ENCODE results near the gene AGO1.
"Not testable (repeated sequence)": the region's sequence is repeated elsewhere in the genome, so short reads cannot be mapped to it uniquely, and the experiment has no call there.

- TF ChIP-seq, protein P1, sequence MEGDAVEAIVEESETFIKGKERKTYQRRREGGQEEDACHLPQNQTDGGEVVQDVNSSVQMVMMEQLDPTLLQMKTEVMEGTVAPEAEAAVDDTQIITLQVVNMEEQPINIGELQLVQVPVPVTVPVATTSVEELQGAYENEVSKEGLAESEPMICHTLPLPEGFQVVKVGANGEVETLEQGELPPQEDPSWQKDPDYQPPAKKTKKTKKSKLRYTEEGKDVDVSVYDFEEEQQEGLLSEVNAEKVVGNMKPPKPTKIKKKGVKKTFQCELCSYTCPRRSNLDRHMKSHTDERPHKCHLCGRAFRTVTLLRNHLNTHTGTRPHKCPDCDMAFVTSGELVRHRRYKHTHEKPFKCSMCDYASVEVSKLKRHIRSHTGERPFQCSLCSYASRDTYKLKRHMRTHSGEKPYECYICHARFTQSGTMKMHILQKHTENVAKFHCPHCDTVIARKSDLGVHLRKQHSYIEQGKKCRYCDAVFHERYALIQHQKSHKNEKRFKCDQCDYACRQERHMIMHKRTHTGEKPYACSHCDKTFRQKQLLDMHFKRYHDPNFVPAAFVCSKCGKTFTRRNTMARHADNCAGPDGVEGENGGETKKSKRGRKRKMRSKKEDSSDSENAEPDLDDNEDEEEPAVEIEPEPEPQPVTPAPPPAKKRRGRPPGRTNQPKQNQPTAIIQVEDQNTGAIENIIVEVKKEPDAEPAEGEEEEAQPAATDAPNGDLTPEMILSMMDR (IDR thresholded peaks at IDR 0.05) = not testable (repeated sequence)
- not testable (repeated sequence) for TF ChIP-seq POLR2A (IDR thresholded peaks at IDR 0.05); POLR2AphosphoS5 (IDR thresholded peaks at IDR 0.05; ENCODE audit: insufficient read depth in 1 of 2, low read depth in 1 of 2)
Observed at GRCh38 chr1:35874115-35874514, 8.9 kb upstream of the AGO1 start.

All from vagina (tissue), 2 donors.